ENCODE data around the gene APLP2. TPM values are rescaled to one million over a fixed set of nuclear protein-coding genes. Genes with fewer than 3 reads are reported as not detected.

Gene APLP2
- total RNA-seq, 6 experiments from 2014 or later, result 333 to 490 (median 458) TPM

DNA sequence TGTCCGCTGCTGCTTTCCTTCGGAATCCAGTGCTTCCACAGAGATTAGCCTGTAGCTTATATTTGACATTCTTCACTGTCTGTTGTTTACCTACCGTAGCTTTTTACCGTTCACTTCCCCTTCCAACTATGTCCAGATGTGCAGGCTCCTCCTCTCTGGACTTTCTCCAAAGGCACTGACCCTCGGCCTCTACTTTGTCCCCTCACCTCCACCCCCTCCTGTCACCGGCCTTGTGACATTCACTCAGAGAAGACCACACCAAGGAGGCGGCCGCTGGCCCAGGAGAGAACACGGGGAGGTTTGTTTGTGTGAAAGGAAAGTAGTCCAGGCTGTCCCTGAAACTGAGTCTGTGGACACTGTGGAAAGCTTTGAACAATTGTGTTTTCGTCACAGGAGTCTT is 74.4 kb downstream of the APLP2 start:
- Mint-ChIP-seq H3K9me3 (no peaks in the 10 kb centered on the region), H3K27me3 (ENCODE audit: insufficient read depth) (peaks cover 3% of the 10 kb centered on the region; the same call in 1 of the 2 replicates), H3K4me1 (ENCODE audit: low read depth) (peaks cover 8% of the 10 kb centered on the region), H3K4me3 (no peak overlapping the region), H3K27ac (no peak overlapping the region), H3K36me3 (ENCODE audit: low read depth) (peaks cover 38% of the 10 kb centered on the region)
- TF ChIP-seq, protein P1, sequence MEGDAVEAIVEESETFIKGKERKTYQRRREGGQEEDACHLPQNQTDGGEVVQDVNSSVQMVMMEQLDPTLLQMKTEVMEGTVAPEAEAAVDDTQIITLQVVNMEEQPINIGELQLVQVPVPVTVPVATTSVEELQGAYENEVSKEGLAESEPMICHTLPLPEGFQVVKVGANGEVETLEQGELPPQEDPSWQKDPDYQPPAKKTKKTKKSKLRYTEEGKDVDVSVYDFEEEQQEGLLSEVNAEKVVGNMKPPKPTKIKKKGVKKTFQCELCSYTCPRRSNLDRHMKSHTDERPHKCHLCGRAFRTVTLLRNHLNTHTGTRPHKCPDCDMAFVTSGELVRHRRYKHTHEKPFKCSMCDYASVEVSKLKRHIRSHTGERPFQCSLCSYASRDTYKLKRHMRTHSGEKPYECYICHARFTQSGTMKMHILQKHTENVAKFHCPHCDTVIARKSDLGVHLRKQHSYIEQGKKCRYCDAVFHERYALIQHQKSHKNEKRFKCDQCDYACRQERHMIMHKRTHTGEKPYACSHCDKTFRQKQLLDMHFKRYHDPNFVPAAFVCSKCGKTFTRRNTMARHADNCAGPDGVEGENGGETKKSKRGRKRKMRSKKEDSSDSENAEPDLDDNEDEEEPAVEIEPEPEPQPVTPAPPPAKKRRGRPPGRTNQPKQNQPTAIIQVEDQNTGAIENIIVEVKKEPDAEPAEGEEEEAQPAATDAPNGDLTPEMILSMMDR (IDR thresholded peaks at IDR 0.05), result no peak
- DNase-seq, result no peak

- peak overlapping the region; percentile 54; the same call in 1 of the 2 replicates for H3K27ac Mint-ChIP-seq
- peaks cover 8% of the 10 kb centered on the region for H3K4me1 Mint-ChIP-seq (ENCODE audit: low read depth)
- H3K36me3 Mint-ChIP-seq (ENCODE audit: low read depth), result peaks cover 33% of the 10 kb centered on the region
- no peaks in the 10 kb centered on the region for H3K9me3 Mint-ChIP-seq
- TF ChIP-seq, protein P1 (IDR thresholded peaks at IDR 0.05), result no peak
- H3K4me3 Mint-ChIP-seq, result no peak overlapping the region
- no peak for DNase-seq
- peaks cover 3% of the 10 kb centered on the region; the same call in 1 of the 2 replicates for H3K27me3 Mint-ChIP-seq (ENCODE audit: insufficient read depth)
Measured at GRCh38 chr11:130144861-130145281, 75.2 kb downstream of the APLP2 start.

- Mint-ChIP-seq H3K27me3 (ENCODE audit: insufficient read depth) (peaks cover 3% of the 10 kb centered on the region; the same call in 1 of the 2 replicates), H3K27ac (peak overlapping the region; percentile 54), H3K9me3 (no peaks in the 10 kb centered on the region), H3K4me3 (no peak overlapping the region), H3K36me3 (ENCODE audit: low read depth) (peaks cover 28% of the 10 kb centered on the region), H3K4me1 (ENCODE audit: low read depth) (peaks cover 8% of the 10 kb centered on the region)
- no peak for DNase-seq
- TF ChIP-seq, protein P1 (IDR thresholded peaks at IDR 0.05), result no peak
Measured at GRCh38 chr11:130145311-130145812, 75.7 kb downstream of the APLP2 start.

DNA sequence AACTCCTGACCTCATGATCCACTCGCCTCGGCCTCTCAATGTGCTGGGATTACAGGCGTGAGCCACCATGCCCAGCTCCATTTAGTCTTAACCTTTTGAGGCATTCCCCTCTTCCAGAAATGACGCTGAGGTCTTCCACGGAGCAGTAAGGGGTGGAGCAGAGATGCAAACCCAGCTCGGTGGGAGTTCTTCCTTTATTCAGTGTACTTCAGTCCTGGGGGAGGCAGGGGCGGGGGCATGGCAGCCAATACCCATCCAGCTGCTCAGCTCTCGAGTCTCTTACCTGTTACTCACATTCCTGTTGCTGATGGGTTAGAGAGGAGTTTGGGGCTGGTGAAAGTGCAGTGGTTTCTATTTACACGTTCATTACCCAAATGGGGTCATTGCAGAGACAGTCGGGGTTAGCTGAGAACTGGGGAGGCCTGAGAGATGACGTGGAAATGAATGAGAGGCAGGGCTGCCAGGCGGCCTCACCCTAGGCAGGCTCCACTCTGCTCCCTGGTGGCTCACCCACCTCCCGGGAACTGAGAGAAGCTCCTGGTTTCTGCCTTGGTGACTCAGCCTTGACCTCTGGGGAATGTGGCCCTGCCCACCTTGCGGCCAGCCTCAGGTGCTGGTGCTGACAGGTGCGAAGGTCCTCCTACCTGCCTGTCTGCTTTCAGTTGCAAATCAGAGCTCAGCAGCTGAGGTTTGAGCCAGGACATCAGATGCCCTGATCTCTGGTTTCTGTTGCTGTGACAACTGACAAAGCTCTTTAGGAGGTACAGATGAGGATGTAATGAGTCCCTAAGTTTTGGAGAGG is 76.5 kb downstream of the APLP2 start:
- Mint-ChIP-seq H3K4me3 (no peak overlapping the region), H3K27ac (peak overlapping the region; percentile 8; the same call in 1 of the 2 replicates), H3K36me3 (ENCODE audit: low read depth) (peaks cover 26% of the 10 kb centered on the region), H3K9me3 (no peaks in the 10 kb centered on the region), H3K27me3 (ENCODE audit: insufficient read depth) (peaks cover 3% of the 10 kb centered on the region; the same call in 1 of the 2 replicates), H3K4me1 (ENCODE audit: low read depth) (peaks cover 8% of the 10 kb centered on the region)
- peak; percentile 27 for DNase-seq
- TF ChIP-seq, protein P1 (IDR thresholded peaks at IDR 0.05), result peak; percentile 51; the same call in 1 of the 2 replicates

- no peak for DNase-seq
- no peak overlapping the region for H3K4me3 Mint-ChIP-seq
- peaks cover 8% of the 10 kb centered on the region for H3K4me1 Mint-ChIP-seq (ENCODE audit: low read depth)
- TF ChIP-seq, protein P1 (IDR thresholded peaks at IDR 0.05), result no peak
- no peaks in the 10 kb centered on the region for H3K9me3 Mint-ChIP-seq
- H3K36me3 Mint-ChIP-seq (ENCODE audit: low read depth), result peaks cover 26% of the 10 kb centered on the region
- H3K27ac Mint-ChIP-seq, result peak overlapping the region; percentile 8; the same call in 1 of the 2 replicates
- peaks cover 3% of the 10 kb centered on the region; the same call in 1 of the 2 replicates for H3K27me3 Mint-ChIP-seq (ENCODE audit: insufficient read depth)
Measured at GRCh38 chr11:130146796-130147195, 77.1 kb downstream of the APLP2 start.

All from HFFc6 (cell line).